ELF-1 (cell line): Measurements from ENCODE around the gene ARID1B.

Experiments used
- DNase-seq: peaks from one replicate; pipeline ENCODE4 v3.0.0-alpha.2; 2016; ENCODE audit warnings: low read depth, low spot score

Gene ARID1B

DNA sequence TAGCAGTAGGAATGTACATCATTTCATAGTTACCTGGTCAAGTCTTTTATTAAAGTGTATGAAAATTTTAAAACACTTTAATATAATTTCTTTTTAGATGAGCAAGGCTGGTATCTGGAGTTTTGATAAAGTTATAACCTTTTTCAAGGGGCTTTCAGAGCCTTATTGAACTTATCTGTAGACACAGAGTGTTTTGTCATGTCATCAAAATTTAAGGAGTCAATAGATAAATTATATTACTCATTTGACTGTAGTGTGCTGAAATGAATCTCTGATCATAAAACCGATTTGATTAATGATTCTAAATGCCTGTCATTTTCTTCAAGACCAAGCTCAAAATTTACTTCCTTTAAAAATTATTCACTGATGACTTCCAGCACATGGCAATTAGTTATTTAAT, 125.6 kb downstream of the ARID1B start:
- no peak for DNase-seq

- DNase-seq, result no peak
Observed at GRCh38 chr6:156904176-156904967, 127.2 kb downstream of the ARID1B start.

GRCh38 chr6:156905801-156906200, 128.6 kb downstream of the ARID1B start:
- DNase-seq, result no peak

DNA sequence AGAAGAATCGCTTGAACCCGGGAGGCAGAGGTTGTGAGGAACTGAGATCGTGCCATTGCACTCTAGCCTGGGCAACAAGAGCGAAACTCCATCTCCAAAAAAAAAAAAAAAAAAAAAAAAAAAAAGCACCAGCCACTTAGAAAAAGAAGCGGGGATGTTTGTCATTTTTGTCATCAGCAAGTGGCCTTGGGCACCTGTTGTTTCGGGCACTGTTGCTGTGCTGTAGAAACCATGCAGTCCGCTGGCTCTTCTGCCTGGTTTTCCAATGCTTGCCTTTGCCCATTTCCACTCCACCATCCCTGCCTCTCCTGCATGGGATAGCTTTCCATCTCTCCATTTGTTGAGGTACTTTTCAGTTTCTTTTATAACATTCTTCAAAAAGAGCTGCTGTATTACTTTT, 129.3 kb downstream of the ARID1B start:
- no peak for DNase-seq

- no peak for DNase-seq
Observed at GRCh38 chr6:156909212-156910010, 132.2 kb downstream of the ARID1B start.

GRCh38 chr6:156910011-156910334, 132.8 kb downstream of the ARID1B start:
- DNase-seq, result no peak

DNA sequence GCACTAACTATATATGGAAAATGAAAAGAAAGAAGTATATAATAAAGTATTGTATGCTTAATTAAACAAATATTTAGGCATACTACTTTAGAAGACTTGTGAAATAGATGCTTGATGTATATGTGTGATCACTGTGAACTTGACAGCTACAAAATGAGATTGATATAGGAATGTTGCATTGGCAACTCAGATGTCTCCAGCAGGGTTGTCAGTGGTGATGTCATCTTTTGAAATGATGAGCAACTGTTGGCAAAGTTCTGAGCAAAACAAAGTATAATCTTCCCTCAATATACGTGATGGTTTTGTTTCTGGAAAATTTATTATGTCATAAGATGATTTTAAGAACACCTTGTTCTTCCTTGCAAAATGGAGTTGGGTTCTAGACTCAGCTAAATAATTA, 133.8 kb downstream of the ARID1B start:
- DNase-seq, result no peak

GRCh38 chr6:156911581-156911980, 134.4 kb downstream of the ARID1B start:
- DNase-seq, result no peak

DNA sequence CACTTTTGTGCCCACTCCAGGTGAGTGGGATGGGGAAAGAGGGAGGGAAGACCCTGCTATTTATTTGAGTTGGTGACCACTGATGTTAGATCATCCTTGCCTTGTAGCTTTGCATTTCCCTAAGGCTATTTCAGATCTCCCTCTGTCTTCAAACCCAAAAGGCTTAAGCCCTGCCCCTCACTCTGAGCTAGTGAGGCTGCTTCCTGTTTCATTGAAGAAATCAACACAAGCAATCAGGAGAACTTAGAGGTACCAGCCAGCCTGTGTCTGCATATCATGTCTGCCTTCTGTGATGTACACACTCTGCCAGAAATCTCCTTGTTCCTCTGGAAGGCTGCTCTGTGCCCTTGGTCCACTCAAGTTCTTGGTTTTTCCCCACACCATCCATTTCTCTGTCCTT, 135.3 kb downstream of the ARID1B start:
- peak; percentile 52 for DNase-seq

DNA sequence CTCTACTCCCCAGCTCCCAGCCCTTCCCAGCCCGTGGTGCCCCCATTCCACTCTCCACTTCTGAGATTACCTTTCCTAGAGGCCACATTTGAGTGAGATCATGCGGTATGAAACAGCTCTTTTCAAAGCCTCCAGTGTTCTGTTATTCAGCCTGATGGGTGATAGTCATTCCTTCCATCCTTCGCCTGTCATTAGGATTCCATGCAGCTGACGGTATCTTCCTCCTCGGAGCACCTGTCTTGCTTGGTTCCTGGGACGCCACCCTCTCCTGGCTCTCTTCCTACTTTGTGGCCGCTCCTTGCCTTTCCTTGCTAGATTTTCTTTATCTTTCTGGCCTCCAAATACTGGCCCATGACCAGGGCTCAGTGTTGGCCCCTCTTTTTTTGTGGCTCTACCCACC, 137.0 kb downstream of the ARID1B start:
- no peak for DNase-seq

- no peak for DNase-seq
Observed at GRCh38 chr6:156916130-156916801, 139.1 kb downstream of the ARID1B start.

DNA sequence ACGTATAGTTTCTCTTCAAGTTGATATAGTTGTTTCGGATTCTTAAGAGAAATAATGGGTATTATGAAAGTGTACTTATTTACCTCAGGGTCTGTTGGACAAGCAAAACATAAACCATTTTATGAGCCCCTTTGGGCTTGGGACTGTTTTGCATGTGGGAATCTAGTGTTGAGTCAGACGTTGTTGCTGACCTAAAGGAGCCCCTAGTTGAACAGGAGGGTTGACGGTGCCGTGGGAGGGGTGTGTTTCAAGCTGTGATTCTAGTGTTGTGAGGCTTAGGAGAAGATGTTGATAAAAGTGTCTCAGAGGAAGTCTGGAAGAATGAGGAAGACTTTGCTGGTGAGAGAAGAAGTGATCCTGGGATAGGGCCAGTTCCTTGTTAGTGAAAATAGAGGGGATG, 140.0 kb downstream of the ARID1B start:
- DNase-seq, result no peak

DNA sequence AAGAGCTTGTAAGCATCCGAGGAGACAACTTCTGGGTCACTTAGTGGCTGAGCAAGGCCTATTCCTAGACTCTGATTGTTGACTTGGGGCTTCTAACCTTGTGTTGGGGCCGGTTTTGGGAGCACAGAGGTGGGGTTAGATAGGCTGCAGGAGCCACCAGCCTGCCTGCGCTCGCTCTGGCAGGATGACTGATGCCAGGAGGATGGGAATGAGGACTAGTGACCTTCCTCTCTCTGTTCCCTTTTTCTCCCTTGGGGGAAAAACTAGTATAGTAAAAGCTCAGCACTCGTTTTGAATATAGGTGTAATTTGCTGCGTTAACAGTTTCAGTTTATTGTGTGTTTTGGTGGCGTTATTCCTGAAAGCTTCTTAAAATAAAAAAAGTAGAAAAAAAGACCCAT, 141.5 kb downstream of the ARID1B start:
- DNase-seq, result peak; percentile 14

GRCh38 chr6:156919370-156919769, 142.2 kb downstream of the ARID1B start:
- no peak for DNase-seq

DNA sequence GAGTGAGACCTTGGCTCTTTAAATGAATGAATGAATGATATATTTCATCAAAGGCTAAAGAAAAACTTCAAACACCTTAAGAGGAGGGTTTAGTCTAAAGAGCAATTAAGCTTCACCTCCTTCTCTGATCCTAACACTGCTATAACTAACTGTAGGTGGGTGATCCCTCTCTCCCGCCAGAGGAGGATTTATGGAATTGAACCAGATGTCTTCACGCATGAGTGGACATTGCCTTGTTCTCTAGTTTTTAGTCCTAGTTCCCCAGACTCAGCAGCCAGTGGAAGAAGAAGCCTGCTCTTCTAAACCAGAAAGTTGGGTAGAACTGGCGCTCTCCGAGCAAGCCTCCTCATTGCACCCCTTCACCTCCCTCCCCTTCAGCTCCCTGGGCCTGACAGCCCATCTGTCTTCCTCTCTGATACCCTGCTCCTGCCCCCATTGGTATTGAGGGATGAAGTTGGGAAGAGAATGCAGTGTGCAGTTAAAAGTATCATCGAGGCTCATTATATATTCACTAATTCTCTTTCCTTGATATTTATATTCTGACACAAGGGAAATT, 142.7 kb downstream of the ARID1B start:
- no peak for DNase-seq

DNA sequence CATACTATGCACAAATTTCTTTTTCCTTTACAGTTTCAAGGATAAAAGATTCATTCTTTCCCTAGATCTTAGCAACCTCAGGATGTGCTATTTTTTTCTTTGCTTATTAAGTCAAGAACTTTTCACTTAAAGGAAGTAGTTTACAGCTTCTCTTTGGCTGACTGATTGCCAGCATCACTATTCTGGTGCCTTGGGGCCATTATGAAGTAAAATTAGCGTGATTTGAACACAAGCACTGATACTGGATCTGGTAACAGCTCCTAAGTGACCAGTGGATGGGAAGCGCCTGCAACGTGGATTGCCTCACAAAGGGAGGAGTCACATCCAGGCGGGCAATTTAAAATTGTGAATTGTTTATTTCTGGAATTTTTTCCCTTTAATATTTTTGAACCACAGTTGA, 147.1 kb downstream of the ARID1B start:
- no peak for DNase-seq

- peak; percentile 32 for DNase-seq
Observed at GRCh38 chr6:156925026-156925425, 147.8 kb downstream of the ARID1B start.

- DNase-seq, result peak; percentile 68
Observed at GRCh38 chr6:156925718-156926607, 148.8 kb downstream of the ARID1B start.

DNA sequence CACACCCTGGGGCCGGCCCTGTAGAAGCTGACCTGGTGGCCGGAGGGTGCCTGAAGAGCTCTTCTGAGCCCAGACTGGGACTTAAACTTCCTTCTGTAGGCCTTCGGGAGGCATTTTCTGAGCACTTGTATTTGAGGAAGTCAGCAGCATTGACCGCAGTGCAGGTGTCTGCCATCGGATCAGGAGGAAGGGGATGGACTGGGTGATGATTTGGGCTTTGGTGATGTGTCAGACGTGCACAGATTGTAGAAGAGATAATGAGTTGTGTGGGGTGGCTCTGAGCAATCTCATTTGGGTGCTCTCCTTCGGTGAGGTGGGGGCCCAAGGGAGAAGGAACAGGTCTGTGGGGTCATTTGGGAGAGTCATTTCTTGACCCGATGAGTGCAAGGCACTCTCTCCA, 150.9 kb downstream of the ARID1B start:
- DNase-seq, result no peak

GRCh38 chr6:156928972-156929371, 151.8 kb downstream of the ARID1B start:
- DNase-seq, result no peak

GRCh38 chr6:156931283-156931682, 154.1 kb downstream of the ARID1B start:
- no peak for DNase-seq
